Keratinocyte (primary cell): ENCODE results near the gene ECEL1. TPM values are rescaled to one million over a fixed set of nuclear protein-coding genes. Genes with fewer than 3 reads are reported as not detected.

Source experiments
- DNase-seq: peaks from one replicate; pipeline ENCODE4 v3.0.0-alpha.2; 2011; ENCODE audit warnings: low read depth, missing footprints, low spot score
- FAIRE-seq: peaks from 2 replicates; lab custom pipeline; 2011; peaks lifted over from hg19 to GRCh38; lab: Jason Lieb, UNC
- H2AFZ ChIP-seq: 2 replicates; pipeline ENCODE4 v1.6.0; 2012; ENCODE audit warnings: low read length, control low read depth, inconsistent platforms; ENCODE audit not compliant: control insufficient read depth
- H3K27ac ChIP-seq: 2 replicates; pipeline ENCODE4 v1.5.1; 2011; ENCODE audit warnings: low read length; ENCODE audit not compliant: control insufficient read depth, insufficient read depth
- H3K27me3 ChIP-seq: 3 replicates; pipeline ENCODE4 v1.6.0; 2011; ENCODE audit warnings: low read length; ENCODE audit not compliant: control insufficient read depth, insufficient read depth; ENCODE audit errors: extremely low read depth
- H3K36me3 ChIP-seq, 2 experiments: 2 replicates in 1 of 2; 3 replicates in 1 of 2; pipeline ENCODE4 v1.5.1; 2011; ENCODE audit warnings: low read length in 2 of 2, mild to moderate bottlenecking in 1 of 2; ENCODE audit not compliant: control insufficient read depth in 2 of 2, insufficient read depth in 2 of 2; ENCODE audit errors: extremely low read depth in 1 of 2
- H3K4me1 ChIP-seq: 3 replicates; pipeline ENCODE4 v1.5.1; 2011; ENCODE audit warnings: low read length; ENCODE audit not compliant: control insufficient read depth, insufficient read depth; ENCODE audit errors: extremely low read depth
- H3K4me2 ChIP-seq: 3 replicates; pipeline ENCODE4 v1.6.0; 2011; ENCODE audit warnings: low read depth, low read length; ENCODE audit not compliant: control insufficient read depth, insufficient read depth; ENCODE audit errors: extremely low read depth
- H3K4me3 ChIP-seq, 3 experiments: fragments of 200-600 bp in 1 of 3; sonication (generic) in 1 of 3; 2 replicates in 2 of 3; 3 replicates in 1 of 3; pipeline ENCODE4 v1.5.1; 2011 to 2016; ENCODE audit warnings: low read length in 3 of 3, mild to moderate bottlenecking in 3 of 3, control low read depth in 2 of 3, inconsistent platforms in 1 of 3, low read depth in 1 of 3, mixed read lengths in 1 of 3, mixed run types in 1 of 3, moderate library complexity in 1 of 3; ENCODE audit not compliant: control insufficient read depth in 2 of 3, insufficient read depth in 2 of 3; ENCODE audit errors: extremely low read depth in 1 of 3
- H3K79me2 ChIP-seq: 2 replicates; pipeline ENCODE4 v1.6.0; 2012; ENCODE audit warnings: low read length; ENCODE audit not compliant: control insufficient read depth, insufficient read depth
- H3K9ac ChIP-seq: 3 replicates; pipeline ENCODE4 v1.6.0; 2011; ENCODE audit warnings: low read length; ENCODE audit not compliant: control insufficient read depth, insufficient read depth; ENCODE audit errors: extremely low read depth
- H3K9me1 ChIP-seq: 3 replicates; pipeline ENCODE4 v1.6.0; 2011; ENCODE audit warnings: low read length; ENCODE audit not compliant: control insufficient read depth, insufficient read depth; ENCODE audit errors: extremely low read depth
- H3K9me3 ChIP-seq: 2 replicates; pipeline ENCODE4 v1.5.1; 2012; ENCODE audit warnings: low read depth, low read length; ENCODE audit not compliant: control insufficient read depth
- H4K20me1 ChIP-seq: 3 replicates; pipeline ENCODE4 v1.6.0; 2011; ENCODE audit warnings: low read length; ENCODE audit not compliant: control insufficient read depth, insufficient read depth; ENCODE audit errors: extremely low read depth
- CTCF ChIP-seq, 3 experiments: IDR thresholded peaks in 1 of 3; conservative IDR thresholded peaks in 1 of 3; optimal IDR thresholded peaks in 1 of 3; 2 replicates in 2 of 3; 3 replicates in 1 of 3; pipeline versions ENCODE3 to v1.5.1; 2011; ENCODE audit warnings: low read length in 3 of 3, mild to moderate bottlenecking in 3 of 3, moderate library complexity in 2 of 3, control low read depth in 1 of 3, inconsistent platforms in 1 of 3; ENCODE audit not compliant: insufficient read depth in 2 of 3; ENCODE audit errors: extremely low read depth in 1 of 3
- EZH2 ChIP-seq: IDR thresholded peaks from one replicate; pipeline ENCODE4 v1.6.1; 2012; ENCODE audit warnings: inconsistent platforms, mild to moderate bottlenecking, low read length, moderate library complexity
- dilution Hi-C: fragments of 300-500 bp; cut with MboI; formaldehyde crosslinking; loops from one replicate; pipeline ENCODE4 v1.7.0; 2020; ENCODE audit warnings: low sequenced_read_pairs; ENCODE audit not compliant: extremely low pct_ligation_motif_present
- polyA plus RNA-seq, 5 experiments: library from polyadenylated mRNA; depleted of rRNA in 3 of 5; stranded (reverse) in 3 of 5; stranded (forward) in 1 of 5; unstranded in 1 of 5; fragments of >200 nt; gene quantifications; 1 replicate in 1 of 5; 2 replicates in 3 of 5; 3 replicates in 1 of 5; pipeline versions ENCODE4 v1.2.1 to v1.2.3, GENCODE V29; 2011 to 2012; ENCODE audit warnings: missing spikeins in 2 of 5, low read depth in 1 of 5, low replicate concordance in 1 of 5

The ECEL1 gene
- polyA plus RNA-seq, 1 donor (not counting 4 experiments of a cell fraction or from before 2014, with no cell fraction given): not detected

GRCh38 chr2:232528746-232529460 is 41.3 kb upstream of the ECEL1 start:
- Histone ChIP-seq H3K36me3 (no peaks in the 10 kb centered on the region), H3K79me2 (no peaks in the 10 kb centered on the region), H3K9ac (no peak overlapping the region), H3K4me2 (no peak overlapping the region), H4K20me1 (no peaks in the 10 kb centered on the region), H3K27ac (no peak overlapping the region), H3K4me1 (no peaks in the 10 kb centered on the region), H3K4me3 (no peak overlapping the region), H2AFZ (no peak overlapping the region), H3K9me3 (no peaks in the 10 kb centered on the region), H3K9me1 (no peaks in the 10 kb centered on the region), H3K27me3 (peaks cover 12% of the 10 kb centered on the region)
- TF ChIP-seq EZH2: no peak
- TF ChIP-seq CTCF (optimal IDR thresholded peaks at IDR 0.05 in 1 of 3, IDR thresholded peaks at IDR 0.05 in 1 of 3, conservative IDR thresholded peaks at IDR 0.05 in 1 of 3; ENCODE audit: extremely low read depth in 1 of 3, insufficient read depth in 2 of 3, low read length in 3 of 3): no peak
- dilution Hi-C loops: no loop called here
- DNase-seq (no peak), FAIRE-seq (no peak)

GRCh38 chr2:232527905-232528470 is 40.4 kb upstream of the ECEL1 start:
- H3K9me1 ChIP-seq: no peaks in the 10 kb centered on the region
- H3K9me3 ChIP-seq: no peaks in the 10 kb centered on the region
- dilution Hi-C loops: no loop called here
- H4K20me1 ChIP-seq: no peaks in the 10 kb centered on the region
- H3K4me2 ChIP-seq: no peak overlapping the region
- TF ChIP-seq EZH2 (no peak), CTCF (optimal IDR thresholded peaks at IDR 0.05 in 1 of 3, IDR thresholded peaks at IDR 0.05 in 1 of 3, conservative IDR thresholded peaks at IDR 0.05 in 1 of 3; ENCODE audit: extremely low read depth in 1 of 3, insufficient read depth in 2 of 3, low read length in 3 of 3) (no peak)
- H3K79me2 ChIP-seq: no peaks in the 10 kb centered on the region
- DNase-seq: no peak
- H3K27ac ChIP-seq: no peak overlapping the region
- peaks cover 21% of the 10 kb centered on the region for H3K27me3 ChIP-seq
- no peaks in the 10 kb centered on the region for H3K4me1 ChIP-seq
- H3K36me3 ChIP-seq: no peaks in the 10 kb centered on the region
- no peak overlapping the region for H2AFZ ChIP-seq
- H3K4me3 ChIP-seq: no peak overlapping the region
- no peak overlapping the region for H3K9ac ChIP-seq
- FAIRE-seq: no peak
